ENCODE data around the gene RPTOR.

The RPTOR gene

DNA sequence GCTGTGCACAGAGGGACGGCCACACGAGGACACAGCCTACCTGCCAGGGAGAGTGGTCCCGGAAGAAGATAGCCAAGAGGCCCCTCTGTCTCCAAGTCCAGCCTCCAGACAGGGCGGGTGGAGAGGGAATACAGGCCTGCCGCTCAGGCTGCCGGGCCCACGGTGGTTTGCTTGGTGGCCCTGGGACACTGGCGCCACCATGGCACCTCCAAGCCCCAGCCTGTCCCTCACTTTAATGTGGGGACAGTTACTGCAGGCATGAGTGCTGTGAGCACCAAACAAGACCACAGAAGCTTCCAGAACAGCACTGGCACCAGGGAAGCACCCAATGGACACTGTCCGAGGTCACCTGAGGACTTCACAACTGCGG is 425.0 kb downstream of the RPTOR start:
- no peak for DNase-seq

DNA sequence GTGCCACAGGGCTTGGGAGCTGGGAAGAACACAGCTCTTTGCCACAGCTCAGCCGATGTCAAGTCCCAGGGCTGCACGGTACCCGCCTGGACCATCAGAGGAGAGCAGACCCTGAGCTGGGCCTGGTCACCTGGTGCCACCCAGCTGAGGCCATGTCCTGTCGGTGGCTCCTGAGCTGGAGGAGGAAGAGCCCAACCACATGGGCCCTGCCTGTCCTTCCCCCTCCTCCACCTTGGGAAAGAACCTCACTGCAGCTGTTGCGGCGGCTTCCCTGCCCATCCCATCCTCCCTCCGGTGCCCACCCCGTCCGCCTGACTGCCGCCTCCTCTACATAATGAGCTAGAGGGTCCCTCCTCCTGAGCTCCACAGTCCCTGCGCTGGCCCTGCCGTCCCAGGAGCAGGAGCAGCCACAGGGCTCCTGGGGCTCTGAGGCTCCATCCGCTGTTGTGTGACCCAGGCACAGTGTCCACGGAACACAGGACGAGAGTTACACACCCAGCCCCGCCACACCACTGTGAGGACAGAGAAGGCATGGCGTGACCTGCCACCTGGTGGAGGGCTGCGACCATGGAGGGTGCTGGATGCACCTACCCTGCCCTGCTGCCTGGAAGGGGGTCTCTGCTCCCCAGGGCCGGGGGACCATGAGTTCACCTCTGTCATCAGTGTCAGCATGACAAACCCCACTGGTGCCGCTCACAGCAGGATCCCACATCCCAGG is 425.6 kb downstream of the RPTOR start:
- peak; percentile 38 to 58 for DNase-seq

DNA sequence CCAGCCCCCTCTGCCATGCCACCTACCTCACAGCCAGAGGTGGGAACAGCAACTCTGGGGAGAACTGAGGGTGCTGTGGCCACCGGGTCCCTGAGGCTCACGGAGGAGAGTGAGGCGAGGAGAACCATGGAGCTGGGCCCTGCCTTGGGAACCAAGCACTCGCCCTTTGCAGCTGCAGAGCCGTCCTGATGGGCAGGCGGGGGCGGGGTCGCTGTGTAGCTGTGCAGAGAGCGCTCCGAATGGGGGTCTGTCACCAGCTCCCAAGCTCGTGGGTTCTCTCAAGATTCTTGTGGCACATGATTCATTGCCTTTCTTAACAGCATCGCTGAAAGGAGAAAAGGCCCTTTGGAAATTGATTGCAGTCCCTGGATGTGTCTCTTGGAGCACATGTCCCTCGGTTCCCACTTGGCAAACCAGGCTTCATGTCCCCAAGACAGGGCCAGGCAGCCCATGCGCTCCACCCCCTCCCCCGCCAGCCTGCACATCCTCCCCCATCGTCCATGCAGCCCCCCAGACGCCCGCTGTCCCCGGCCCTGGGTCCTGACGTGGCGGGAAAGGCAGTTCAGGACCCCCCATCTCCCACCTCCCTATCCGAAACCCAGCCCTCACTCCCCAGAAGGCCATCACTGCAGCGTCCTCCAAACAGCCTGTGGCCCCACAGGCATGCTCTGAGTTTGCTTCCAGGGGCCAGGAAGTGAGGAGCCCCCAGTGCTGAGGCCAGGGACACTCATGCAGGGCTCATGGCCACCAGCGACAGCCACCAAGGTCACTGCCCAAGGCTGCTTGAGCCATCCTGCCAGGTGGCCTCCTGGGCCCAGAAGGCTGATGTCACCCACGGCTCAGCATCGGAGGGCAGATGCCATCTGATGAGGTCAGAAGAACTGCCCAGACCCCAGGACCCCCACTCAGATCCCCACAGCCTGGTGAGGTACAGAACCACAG is 426.4 kb downstream of the RPTOR start:
- no peak for DNase-seq

DNA sequence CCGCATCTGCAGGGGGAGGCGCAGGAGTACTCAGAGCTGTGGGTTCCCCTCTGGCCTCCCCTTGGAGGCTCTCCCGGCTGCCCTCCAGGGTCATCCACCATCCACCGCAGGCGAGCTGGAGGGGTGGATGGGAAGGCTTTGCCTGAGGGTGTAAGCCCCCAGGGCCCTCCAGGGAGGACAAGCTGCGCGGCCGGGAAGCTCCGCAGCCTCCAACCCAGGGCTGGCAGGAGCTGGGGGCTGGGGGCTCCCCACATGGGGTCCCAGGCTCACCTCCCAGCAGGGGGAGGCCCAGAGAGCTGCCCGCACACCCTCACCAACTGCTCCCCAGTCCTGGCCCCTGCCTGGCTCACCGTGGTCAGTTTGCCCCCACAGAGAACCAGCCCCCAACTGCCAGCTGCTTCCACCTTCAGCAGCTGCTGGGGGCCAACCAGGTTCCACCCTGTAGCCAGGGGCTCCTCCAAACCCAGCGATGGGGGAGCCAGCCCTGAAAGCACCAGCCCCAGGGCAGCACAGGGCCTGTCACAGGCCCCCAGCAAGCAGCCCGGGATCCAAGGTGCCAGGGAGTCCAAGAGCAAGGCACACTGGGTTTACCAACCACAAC is 427.2 kb downstream of the RPTOR start:
- no peak for DNase-seq

DNA sequence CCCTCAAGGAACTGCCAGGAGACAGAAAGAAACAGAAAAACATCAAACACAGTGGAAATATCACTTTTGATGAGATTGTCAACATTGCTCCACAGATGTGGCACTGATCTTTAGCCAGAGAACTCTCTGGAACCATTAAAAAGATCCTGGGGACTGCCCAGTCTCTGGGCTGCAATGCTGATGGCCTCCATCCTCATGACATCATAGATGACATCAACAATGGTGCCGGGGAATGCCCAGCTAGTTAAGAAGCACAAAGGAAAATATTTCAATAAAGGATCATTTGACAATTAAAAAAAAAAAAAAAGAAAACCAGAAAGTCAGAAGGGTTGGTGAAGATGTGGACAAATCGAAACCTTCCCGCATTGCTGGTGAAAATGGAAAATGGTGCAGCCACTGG is 432.1 kb downstream of the RPTOR start:
- DNase-seq, result no peak

DNA sequence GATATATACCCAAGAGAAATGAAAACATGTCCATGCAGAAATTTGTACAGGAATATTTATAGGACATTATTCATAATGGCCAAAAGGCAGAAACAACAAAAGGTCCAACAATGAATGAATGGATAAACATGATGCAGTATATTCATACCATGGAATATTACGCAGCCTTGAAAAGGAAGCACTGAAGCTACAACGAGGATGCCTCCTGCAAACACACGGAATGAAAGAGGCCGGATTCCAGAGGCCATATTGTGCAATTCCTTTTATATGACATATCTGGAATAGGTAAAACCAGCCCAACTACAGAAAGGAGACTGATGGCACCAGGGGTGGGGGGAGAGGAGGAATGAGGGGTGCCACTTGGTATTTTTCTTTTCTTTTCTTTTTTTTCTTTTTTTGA is 432.5 kb downstream of the RPTOR start:
- DNase-seq, result no peak

DNA sequence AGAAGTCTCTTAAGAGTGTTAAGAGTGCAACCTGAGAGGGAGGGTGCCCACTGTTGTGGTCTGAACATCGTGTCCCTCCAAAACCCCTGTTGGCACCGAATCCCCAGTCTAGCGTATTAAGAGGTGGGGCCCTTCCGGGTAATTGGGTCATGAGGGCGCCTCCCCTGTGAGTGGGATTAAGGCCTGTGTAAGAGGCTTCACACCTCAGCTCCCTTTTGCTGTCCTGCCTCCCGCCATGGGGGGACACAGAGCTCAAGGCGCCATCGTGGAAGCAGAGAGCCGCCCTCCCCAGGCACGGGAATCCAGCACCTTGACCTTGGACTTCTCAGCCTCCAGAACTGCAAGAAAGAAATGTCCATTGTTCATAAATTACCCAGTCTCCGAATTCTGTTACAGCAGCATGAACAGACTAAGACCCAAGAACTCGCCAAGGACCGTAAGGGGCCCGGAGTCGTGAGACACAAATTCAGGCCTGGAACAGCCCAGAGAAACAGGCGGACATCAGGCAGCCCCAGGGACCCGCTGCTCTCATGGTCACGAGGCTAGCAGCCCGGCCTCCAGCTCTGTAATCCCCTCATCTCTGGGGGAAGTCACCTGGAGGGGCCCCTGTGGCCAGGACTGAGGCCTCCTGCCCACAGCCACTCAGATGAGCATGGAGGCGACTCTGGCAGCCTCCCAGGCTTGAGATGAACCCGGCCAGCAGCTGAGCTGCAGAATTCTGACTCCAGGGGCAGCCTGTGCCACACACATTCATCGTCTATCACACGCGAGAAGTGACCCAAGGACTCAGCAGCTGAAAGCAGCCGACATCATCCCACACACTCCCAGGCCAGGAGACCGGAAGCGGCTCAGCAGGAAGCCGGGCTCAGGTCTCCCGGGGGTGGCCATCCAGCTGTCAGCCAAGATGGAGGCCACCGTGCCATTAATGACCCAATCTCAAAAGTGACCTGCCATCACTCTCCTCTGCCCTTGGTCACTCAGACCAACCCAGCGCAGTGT is 434.2 kb downstream of the RPTOR start:
- DNase-seq, result no peak

DNA sequence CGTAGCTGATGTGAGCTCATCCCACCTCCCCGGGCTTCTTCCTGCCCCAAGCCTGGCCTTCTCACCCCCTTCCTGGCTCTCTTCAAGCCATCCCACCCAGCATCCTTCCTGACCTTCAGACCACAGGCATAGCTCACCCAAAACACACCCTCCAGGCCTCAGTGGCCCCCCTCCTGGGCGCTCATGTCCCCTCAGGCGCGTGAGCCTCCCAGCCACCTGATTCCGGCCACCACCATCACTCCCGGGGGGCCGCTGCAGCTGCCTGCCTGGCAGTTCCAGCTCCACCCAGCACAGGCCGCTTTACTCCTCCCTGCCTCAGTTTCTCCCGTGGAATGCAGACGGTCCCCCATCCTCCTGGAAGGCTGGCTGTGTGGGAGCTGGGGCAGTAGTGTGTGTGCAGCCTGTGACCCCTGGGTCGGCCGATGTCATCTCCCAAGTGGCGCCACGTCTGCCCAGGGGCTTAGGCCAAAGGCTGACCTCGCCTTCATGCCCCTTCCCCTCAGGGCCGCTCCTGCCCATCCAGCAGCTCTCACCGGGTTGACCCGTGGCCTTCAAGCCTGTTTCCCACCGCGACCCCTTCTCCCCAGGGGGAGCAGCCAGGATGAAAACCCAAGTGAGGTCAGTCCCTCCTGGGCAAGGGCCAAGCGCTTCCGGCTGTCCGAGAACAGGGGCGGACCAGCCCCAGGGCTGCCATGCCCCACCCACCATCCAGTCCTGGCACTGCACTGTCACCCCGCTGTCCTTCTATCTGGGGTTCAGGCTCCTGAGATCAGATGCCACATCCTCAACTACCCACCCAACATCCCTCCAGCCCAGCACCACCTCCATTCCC is 435.1 kb downstream of the RPTOR start:
- no peak for DNase-seq

DNA sequence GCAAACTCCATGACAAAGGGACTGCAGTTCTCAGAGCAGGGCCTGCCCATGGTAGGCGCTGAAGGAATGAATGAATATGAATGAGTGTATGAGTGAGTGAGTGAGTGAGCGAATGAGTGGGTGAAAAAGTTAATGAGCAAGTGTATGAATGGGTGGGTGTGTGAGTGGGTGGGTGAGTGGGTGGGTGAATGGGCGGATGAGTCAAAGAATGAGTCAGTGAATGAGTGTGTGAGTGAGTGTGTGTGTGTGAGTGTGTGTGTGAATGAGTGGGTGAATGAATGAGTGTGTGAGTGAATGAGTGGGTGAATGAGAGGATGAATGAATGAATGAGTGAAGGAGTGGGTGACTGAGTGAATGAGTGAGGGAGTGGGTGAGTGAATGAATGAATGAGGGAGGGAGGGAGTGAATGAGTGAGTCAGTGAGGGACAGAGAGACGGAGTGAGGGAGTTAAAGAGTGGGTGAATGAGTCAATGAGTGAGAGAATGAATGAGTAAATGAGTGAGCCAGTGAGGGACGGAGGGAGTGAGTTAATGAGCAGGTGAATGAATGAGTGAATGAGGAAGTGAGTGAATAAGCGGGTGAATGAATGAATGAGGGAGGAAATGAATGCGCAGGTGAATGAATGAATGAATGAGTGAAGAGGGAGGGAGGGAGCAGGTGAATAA is 435.9 kb downstream of the RPTOR start:
- no peak for DNase-seq

DNA sequence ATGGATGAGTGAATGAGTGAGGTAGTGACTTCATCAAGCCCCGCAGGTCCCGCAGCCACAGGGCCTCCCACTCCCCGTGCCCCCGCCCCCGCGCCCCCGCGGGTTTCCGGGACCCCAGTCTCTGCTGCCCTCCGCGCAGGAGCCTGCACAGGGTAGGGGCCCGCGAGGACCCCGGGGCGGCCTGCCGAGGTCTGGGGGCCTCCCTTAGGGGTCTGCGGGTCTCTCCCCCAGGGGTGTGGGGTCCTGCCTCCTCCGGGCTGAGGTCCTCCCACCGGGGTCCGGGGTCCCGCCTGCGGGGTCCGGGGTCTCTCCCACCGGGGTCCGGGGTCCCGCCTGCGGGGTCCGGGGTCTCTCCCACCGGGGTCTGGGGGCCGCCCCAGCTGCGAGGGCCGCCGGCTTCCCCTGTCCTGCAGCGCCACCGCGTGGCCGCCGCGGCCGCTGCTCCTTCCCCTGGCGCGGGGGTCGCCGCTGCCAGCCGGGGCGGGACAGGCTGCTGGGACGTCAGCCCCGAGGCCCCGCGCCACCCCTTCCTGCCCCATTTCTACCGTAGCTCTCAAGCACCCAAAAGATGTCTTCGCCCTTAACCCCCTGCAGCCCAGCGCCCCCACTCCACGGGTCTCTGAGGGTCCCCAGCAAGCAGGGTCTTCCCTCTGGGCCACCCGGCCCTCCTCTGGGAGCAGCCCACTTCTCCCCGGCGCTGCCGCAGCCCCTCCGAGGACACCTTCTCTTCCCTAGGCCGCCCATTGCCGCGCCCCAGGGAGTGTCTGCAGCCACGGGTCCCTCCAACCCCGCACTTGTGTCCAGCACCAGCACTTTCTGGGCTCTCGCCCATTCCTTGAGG is 436.6 kb downstream of the RPTOR start:
- peak; percentile 29 to 40 for DNase-seq

DNA sequence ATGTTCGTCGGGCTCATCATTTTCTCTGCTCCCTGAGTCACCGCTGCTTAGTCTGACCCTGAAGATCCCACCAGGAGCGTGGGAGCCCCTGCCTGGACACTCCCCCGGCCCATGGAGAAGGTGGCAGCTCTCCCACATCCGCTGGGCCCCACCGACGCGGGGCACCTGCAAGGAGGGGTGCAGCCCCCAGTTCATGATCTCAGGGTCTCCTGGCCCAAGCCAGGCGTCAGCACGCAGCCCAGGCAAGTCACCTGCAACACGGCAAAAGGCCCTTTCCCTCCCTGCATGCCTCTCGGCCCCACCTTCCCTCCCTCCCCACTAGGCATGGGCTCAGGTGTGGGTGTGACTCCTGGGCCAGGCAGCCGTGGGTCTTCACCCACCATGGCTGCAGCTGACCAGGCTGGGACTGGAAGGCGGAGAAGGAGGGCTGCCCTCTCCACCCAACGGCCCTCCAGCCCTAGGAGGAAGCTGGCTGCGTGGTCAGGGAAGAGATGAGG is 437.3 kb downstream of the RPTOR start:
- no peak for DNase-seq

DNA sequence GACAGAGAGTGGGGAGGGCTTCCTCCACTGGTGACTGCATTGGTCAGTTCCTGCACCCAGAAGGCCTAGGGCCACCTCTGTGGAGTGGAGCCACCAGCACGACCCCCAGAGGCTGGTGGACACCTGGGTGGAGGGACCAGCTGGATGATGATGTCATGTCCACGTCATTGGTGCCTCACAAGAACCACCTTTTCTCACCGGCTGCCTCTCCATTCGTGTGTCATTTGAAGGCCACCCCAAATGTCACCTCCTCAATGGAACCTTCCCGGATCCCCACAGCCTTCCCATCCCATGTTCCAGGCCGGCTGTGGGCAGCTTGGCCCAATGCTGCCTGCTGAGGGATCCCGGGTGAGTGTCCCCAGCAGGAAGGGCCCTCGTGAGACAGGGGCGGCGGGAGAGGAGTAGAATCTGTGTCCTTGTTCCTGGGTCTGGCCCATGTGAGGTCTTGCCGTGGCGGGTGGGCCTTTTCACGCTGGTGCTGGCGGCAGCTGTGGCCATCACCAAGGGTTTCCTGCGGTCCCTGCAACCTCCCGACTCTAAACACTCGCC is 437.9 kb downstream of the RPTOR start:
- DNase-seq, result no peak

DNA sequence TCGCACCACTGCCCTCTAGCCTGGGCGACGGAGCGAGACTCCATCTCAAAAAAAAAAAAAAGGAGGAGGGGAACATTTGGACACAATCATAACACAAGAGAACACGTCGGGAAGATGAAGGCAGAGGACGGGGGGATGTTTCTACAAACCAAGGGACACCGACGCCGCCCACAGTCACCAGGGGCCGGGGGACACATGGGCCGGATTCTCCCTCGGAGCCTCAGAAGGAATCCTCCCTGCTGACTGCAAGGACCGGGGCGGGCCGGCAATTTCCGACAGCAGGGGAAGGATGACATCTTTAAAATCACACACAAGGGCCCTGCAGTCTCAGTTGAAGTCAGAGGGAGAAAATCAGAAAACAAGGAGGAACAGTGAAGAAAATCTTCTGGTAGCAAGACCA is 438.9 kb downstream of the RPTOR start:
- DNase-seq, result no peak

DNA sequence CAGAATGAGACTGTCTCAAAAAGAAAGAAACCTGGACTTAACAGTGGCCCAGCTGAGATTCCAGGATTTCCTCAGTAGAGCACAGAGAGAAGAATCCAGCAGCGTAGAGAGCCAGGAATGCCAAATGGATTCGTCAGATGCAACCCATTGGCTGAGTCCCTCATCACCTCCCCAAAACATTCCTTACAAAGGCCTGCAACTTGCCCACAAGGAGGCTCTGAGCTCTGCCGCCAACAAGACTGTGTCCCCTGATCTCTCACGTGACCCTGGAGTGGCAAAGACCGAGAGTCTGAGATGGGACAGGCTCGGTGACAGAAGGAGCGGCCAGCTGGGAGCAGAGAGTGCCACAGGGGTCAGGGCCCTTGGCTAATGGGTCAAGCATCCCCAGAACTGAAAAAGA is 440.1 kb downstream of the RPTOR start:
- DNase-seq, result no peak

DNA sequence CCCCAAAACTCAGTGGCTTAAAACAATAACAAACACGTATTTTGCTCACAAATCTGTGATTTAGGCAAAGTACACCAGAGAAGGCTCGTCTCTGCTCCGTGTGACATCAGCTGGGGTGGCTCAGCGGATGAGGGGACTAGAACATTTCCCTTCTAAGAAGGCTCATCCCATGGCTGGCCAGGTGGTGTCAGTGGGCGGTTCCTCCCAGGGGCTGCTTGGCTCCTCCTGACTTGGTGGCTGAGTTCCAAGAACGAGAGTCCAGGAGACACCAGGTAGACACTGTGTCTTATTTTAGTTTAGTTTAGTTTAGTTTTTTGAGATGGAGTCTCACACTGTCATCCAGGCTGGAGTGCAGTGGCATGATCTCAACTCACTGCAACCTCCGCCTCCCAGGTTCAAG is 441.4 kb downstream of the RPTOR start:
- no peak for DNase-seq

DNA sequence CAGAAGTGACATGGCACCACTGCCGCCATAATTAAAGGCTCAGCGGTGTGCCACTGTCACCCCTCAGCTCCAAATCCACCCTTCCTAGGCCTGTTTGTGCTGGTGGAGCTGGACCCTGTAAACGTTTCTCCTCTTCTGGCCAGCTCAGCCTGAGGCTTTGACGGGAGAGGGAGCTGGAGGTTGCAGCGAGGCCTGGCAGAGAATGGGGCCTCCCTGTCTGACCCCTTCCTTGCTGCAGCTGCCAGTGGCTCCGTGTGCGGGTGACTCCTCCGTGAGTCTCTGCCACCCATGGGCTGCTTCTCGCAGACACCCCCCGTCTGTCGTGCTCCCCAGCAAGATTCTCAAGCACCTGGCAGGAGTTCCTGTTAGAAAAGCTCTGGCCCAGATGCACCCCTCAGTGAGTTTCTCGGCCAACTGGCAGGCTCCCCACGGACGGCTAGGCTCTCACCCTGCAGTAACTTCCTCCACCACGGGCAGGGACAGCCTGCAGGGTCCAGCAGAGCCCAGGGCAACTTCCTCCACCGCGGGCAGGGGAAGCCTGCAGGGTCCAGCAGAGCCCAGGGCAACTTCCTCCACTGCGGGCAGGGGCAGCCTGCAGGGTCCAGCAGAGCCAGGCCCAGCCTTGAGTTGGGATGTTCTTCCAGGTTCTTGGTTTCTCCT is 442.3 kb downstream of the RPTOR start:
- DNase-seq, result peak in 1 of 2 donors; percentile 41

DNA sequence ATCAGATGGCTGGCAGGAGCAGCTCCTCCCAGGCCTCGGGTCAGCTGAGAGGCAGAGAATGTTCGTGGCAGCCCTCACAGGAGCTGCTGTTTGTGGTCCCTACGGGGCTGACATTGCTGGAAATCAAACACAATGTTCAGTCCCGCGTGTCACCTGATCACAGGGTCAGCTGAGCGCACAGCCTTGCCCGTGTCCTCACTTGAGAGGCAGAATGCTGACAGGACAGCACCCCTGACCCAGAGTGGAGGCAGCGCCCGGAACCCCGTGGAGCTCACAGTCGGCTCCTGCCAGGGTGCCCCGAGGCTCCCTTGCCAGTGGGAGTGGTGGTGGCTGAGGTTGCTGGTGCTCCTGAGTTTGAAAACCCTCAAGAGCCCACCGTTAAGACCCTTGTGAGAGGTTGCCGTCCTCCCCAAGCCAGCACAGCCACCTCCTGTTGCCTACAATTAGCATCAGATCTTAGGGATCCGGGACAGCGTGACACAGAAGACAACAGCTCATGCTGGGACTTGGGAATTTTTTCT is 443.4 kb downstream of the RPTOR start:
- no peak for DNase-seq

DNA sequence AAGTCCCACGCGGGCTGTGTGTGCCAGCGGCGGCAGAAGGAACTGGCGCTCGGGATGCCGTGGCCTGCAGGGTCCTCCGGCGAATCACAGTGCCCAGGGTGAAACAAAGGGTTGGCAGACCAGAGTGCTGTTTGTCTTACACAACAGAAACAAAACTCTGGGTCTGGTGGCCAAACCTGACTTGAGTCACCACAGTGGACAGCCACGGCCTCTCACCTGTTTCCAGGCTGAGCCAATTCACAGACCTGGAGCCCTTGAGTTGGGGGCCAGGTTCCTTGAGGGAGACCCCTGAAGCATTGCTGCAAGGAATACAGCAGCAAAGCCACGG is 444.9 kb downstream of the RPTOR start:
- no peak for DNase-seq

All from CD4-positive, alpha-beta T cell treated with Interleukin-1 beta for 1 hour (primary cell).